ENCODE results near the gene PTPRG. TPM values are rescaled to one million over a fixed set of nuclear protein-coding genes. Genes with fewer than 3 reads are reported as not detected.

Gene PTPRG
- total RNA-seq, 1 donor from 2014 or later = 80.7 TPM

- H3K27ac Mint-ChIP-seq (ENCODE audit: unreplicated experiment) = no peak overlapping the region
- peaks cover 6% of the 10 kb centered on the region for H3K36me3 Mint-ChIP-seq (ENCODE audit: low read depth, unreplicated experiment)
- no peak overlapping the region for H3K4me3 Mint-ChIP-seq (ENCODE audit: unreplicated experiment)
- no peak for DNase-seq (ENCODE audit: low spot score)
- H3K9me3 Mint-ChIP-seq (ENCODE audit: unreplicated experiment) = no peaks in the 10 kb centered on the region
- TF ChIP-seq CTCF (IDR thresholded peaks at IDR 0.05; ENCODE audit: unreplicated experiment) = no peak
- peaks cover 4% of the 10 kb centered on the region for H3K27me3 Mint-ChIP-seq (ENCODE audit: unreplicated experiment)
- peaks cover 14% of the 10 kb centered on the region for H3K4me1 Mint-ChIP-seq (ENCODE audit: unreplicated experiment)
Observed at GRCh38 chr3:62154457-62155148, 593.2 kb downstream of the PTPRG start.

- no peak overlapping the region for H3K27ac Mint-ChIP-seq (ENCODE audit: unreplicated experiment)
- TF ChIP-seq CTCF (IDR thresholded peaks at IDR 0.05; ENCODE audit: unreplicated experiment) = no peak
- DNase-seq (ENCODE audit: low spot score) = no peak
- H3K4me3 Mint-ChIP-seq (ENCODE audit: unreplicated experiment) = no peak overlapping the region
- H3K9me3 Mint-ChIP-seq (ENCODE audit: unreplicated experiment) = no peaks in the 10 kb centered on the region
- peaks cover 10% of the 10 kb centered on the region for H3K36me3 Mint-ChIP-seq (ENCODE audit: low read depth, unreplicated experiment)
- H3K27me3 Mint-ChIP-seq (ENCODE audit: unreplicated experiment) = peaks cover 5% of the 10 kb centered on the region
- H3K4me1 Mint-ChIP-seq (ENCODE audit: unreplicated experiment) = peaks cover 5% of the 10 kb centered on the region
Observed at GRCh38 chr3:62159056-62159708, 597.8 kb downstream of the PTPRG start.

DNA sequence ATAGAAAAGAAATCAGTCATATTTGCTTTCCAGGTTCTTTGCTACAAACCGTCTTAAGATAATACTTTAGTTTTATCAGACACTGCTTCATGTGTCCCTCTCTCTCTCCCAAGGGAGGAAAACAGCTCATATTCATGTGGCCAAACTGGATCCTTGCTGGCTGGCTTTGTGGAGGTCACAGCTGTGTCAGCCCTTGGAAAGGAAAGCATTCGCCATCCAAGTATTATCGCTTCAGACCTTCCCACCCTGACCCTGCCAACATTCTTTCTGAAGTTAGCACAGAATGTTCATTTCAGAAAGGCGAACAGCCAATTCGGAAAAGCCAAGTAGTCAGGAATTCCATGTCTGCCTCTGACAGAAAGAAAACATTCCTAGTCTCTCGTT is 598.3 kb downstream of the PTPRG start:
- Mint-ChIP-seq H3K36me3 (ENCODE audit: low read depth, unreplicated experiment) (peaks cover 10% of the 10 kb centered on the region), H3K4me3 (ENCODE audit: unreplicated experiment) (no peak overlapping the region), H3K27ac (ENCODE audit: unreplicated experiment) (no peak overlapping the region), H3K4me1 (ENCODE audit: unreplicated experiment) (no peaks in the 10 kb centered on the region), H3K9me3 (ENCODE audit: unreplicated experiment) (no peaks in the 10 kb centered on the region), H3K27me3 (ENCODE audit: unreplicated experiment) (peaks cover 4% of the 10 kb centered on the region)
- no peak for TF ChIP-seq CTCF (IDR thresholded peaks at IDR 0.05; ENCODE audit: unreplicated experiment)
- DNase-seq (ENCODE audit: low spot score) = no peak

DNA sequence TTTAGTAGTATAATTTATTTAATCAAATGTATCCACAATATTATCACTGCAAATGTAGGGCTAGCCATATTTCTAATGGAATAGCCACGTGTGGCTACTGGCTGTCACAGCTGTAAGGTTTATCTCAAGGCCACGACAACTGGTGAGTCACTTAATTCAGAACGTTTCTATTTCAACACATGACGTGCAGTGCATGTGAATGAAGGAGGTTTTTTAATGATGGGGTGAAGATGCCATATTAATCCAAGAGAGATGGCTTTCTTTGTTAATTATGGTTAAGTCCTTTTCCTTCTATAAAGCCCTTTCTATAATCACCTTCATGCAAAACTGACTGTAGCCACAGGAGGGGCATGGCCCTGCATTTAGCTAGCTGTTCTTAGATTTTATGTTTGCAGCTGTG is 600.0 kb downstream of the PTPRG start:
- Mint-ChIP-seq H3K4me3 (ENCODE audit: unreplicated experiment) (no peak overlapping the region), H3K27ac (ENCODE audit: unreplicated experiment) (no peak overlapping the region), H3K36me3 (ENCODE audit: low read depth, unreplicated experiment) (peaks cover 10% of the 10 kb centered on the region), H3K4me1 (ENCODE audit: unreplicated experiment) (no peaks in the 10 kb centered on the region), H3K9me3 (ENCODE audit: unreplicated experiment) (no peaks in the 10 kb centered on the region), H3K27me3 (ENCODE audit: unreplicated experiment) (peaks cover 2% of the 10 kb centered on the region)
- DNase-seq (ENCODE audit: low spot score) = no peak
- no peak for TF ChIP-seq CTCF (IDR thresholded peaks at IDR 0.05; ENCODE audit: unreplicated experiment)

GRCh38 chr3:62164196-62164595 is 602.8 kb downstream of the PTPRG start:
- H3K9me3 Mint-ChIP-seq (ENCODE audit: unreplicated experiment) = no peaks in the 10 kb centered on the region
- H3K4me1 Mint-ChIP-seq (ENCODE audit: unreplicated experiment) = peaks cover 6% of the 10 kb centered on the region
- H3K27ac Mint-ChIP-seq (ENCODE audit: unreplicated experiment) = no peak overlapping the region
- no peak for DNase-seq (ENCODE audit: low spot score)
- H3K27me3 Mint-ChIP-seq (ENCODE audit: unreplicated experiment) = peaks cover 2% of the 10 kb centered on the region
- no peak overlapping the region for H3K4me3 Mint-ChIP-seq (ENCODE audit: unreplicated experiment)
- TF ChIP-seq CTCF (IDR thresholded peaks at IDR 0.05; ENCODE audit: unreplicated experiment) = no peak
- peaks cover 4% of the 10 kb centered on the region for H3K36me3 Mint-ChIP-seq (ENCODE audit: low read depth, unreplicated experiment)

All from endothelial cell (in vitro differentiated cells).